ENCODE measurements around the gene RHOA. TPM values are rescaled to one million over a fixed set of nuclear protein-coding genes. Genes with fewer than 3 reads are reported as not detected.

The RHOA gene
- total and polyA plus RNA-seq, 10 donors: 226 to 693 (median 481) TPM

DNA sequence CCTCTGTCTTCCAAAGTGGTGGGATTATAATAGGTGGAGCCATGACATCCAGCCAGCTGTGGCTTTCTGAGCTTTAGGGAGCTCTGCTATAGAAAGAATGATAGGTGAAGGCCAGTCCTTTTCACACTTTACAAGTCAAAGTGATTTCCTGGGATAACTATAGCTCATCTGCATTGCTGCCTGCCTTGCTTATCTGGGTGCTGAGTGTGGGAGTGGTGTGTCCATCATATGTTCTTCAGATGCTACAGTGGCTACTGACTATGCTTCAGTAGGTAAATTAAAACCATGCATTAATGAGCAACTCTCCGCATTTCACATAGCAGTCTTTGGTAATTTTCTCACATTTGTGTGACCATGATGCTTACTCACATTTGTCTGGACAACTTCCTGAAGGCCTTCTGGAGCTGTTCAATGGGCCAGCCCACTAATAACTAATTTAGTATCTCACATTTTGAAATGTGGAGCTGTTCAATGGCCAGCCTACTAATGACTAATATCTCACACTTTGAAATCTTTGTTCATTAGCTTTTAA lies 23.4 kb downstream of the RHOA start:
- Histone ChIP-seq H3K27ac (peak overlapping the region in 2 of 8 donors; percentile 55 to 81), H3K4me3 (no peak overlapping the region), H3K27me3 (replicated peaks in 1 of 7) (no peaks in the 10 kb centered on the region), H3K4me1 (peaks cover 21 to 100% (median 94%) of the 10 kb centered on the region in 6 donors), H3K36me3 (peaks cover 0 to 29% (median 2%) of the 10 kb centered on the region in 6 donors), H3K9me3 (no peaks in the 10 kb centered on the region)
- DNase-seq: no peak
- 77 to 100% (median 88%) methylated on average over 1 of the region's 1 CpG for WGBS, 5 donors
- intact Hi-C loops (cut with DNase I; ENCODE audit: low total_unique reads): no loop called here
- TF ChIP-seq POLR2A (IDR thresholded peaks at IDR 0.05) (no peak), POLR2AphosphoS5 (IDR thresholded peaks at IDR 0.05) (no peak)
- TF ChIP-seq, protein P1, sequence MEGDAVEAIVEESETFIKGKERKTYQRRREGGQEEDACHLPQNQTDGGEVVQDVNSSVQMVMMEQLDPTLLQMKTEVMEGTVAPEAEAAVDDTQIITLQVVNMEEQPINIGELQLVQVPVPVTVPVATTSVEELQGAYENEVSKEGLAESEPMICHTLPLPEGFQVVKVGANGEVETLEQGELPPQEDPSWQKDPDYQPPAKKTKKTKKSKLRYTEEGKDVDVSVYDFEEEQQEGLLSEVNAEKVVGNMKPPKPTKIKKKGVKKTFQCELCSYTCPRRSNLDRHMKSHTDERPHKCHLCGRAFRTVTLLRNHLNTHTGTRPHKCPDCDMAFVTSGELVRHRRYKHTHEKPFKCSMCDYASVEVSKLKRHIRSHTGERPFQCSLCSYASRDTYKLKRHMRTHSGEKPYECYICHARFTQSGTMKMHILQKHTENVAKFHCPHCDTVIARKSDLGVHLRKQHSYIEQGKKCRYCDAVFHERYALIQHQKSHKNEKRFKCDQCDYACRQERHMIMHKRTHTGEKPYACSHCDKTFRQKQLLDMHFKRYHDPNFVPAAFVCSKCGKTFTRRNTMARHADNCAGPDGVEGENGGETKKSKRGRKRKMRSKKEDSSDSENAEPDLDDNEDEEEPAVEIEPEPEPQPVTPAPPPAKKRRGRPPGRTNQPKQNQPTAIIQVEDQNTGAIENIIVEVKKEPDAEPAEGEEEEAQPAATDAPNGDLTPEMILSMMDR (IDR thresholded peaks at IDR 0.05 in 8 of 11, conservative IDR thresholded peaks at IDR 0.05 in 3 of 11): no peak

DNA sequence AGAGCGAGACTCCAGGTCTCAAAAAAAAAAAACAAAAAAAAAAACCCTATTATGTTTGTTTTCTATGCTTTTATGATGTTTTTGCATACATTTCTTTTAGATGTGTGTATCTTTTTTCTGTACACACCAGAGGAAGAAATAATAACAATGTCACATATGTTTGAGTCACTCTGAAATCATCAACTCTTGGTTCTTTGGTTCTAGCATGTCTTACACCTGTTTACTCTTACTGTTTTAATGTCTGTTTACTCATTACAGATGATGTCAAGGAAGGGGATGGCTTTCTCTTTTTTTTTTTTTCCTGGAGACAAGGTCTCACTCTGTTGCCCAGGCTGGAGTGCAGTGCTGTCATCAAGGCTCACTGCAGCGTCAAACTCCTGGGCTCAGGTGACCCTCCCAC lies 24.1 kb downstream of the RHOA start:
- H3K4me1 ChIP-seq: peaks cover 22 to 100% (median 94%) of the 10 kb centered on the region in 6 donors
- no peaks in the 10 kb centered on the region for H3K9me3 ChIP-seq
- TF ChIP-seq, protein P1 (IDR thresholded peaks at IDR 0.05 in 8 of 11, conservative IDR thresholded peaks at IDR 0.05 in 3 of 11): no peak
- TF ChIP-seq POLR2A (IDR thresholded peaks at IDR 0.05) (no peak), POLR2AphosphoS5 (IDR thresholded peaks at IDR 0.05) (no peak)
- H3K4me3 ChIP-seq: no peak overlapping the region
- peak overlapping the region in 4 of 8 donors; percentile 7 to 81 (median 33) for H3K27ac ChIP-seq
- no peak for DNase-seq
- 79 to 92% (median 82%) methylated on average over 2 of the region's 2 CpGs for WGBS, 5 donors
- H3K27me3 ChIP-seq (replicated peaks in 1 of 7): no peaks in the 10 kb centered on the region
- H3K36me3 ChIP-seq: peaks cover 0 to 29% (median 2%) of the 10 kb centered on the region in 6 donors
- intact Hi-C loops (cut with DNase I; ENCODE audit: low total_unique reads): no loop called here

DNA sequence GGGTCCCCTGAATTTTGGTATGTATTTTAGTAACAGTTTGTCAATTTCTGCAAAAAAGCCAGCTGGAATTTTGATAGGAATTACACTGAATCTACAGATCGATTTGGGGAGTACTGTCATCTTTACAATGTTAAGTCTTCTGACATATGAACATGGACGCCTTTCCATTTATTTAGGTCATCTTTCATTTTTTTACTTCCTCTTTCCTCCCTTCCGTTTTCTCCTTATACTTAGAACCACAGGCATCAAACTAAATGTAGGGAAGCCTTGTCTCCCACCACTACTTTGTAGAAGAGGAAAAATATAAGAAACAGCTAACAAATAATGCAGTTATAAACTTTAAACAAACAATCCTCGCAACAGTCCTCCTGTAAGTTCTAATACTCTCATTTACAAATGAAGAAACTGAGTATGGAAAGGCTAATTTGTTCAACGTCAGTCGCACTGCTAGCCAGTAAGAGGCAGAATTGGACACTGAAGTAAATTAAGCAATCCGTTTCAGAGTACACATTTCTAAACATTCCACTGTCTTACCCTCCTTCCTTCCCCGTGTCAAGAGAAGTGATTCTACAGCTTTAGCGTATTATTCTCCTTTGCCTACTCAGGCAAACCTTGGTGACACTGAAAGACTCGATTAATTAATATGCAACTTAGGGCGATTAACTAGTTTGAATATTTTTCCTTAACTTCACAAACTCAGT lies 25.6 kb downstream of the RHOA start:
- DNase-seq: no peak
- Histone ChIP-seq H3K9me3 (no peaks in the 10 kb centered on the region), H3K27me3 (replicated peaks in 1 of 7) (no peaks in the 10 kb centered on the region), H3K4me1 (peaks cover 20 to 100% (median 93%) of the 10 kb centered on the region in 6 donors), H3K36me3 (peaks cover 0 to 20% (median 2%) of the 10 kb centered on the region in 6 donors), H3K27ac (peak overlapping the region in 7 of 8 donors; percentile 46 to 83 (median 74)), H3K4me3 (peak overlapping the region in 1 of 8 donors; percentile 6)
- 37 to 47% (median 44%) methylated on average over 11 of the region's 11 CpGs for WGBS, 5 donors
- no peak for TF ChIP-seq POLR2AphosphoS5 (IDR thresholded peaks at IDR 0.05)
- TF ChIP-seq, protein P1 (IDR thresholded peaks at IDR 0.05 in 8 of 11, conservative IDR thresholded peaks at IDR 0.05 in 3 of 11): no peak
- TF ChIP-seq POLR2A (IDR thresholded peaks at IDR 0.05): no peak
- intact Hi-C loops (cut with DNase I; ENCODE audit: low total_unique reads): no loop called here

DNA sequence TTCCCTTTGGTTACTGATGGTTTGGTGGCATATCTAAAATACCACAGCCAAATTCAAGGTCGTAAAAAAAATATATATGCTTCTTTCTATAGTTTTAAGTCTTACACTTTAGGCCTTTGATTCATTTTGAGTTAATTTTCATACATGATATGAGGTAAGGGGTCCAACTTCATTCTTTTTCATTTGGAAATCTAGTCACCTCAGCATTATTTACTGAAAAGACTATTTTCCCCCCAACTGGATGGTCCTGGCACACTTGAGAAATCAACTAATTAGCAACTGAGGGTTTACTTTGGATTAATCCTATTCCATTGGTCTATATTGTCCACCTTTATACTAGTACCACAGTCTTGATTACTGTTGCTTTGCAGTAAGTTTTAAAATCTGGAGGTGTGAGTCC lies 26.2 kb downstream of the RHOA start:
- Histone ChIP-seq H3K4me3 (peak overlapping the region in 1 of 8 donors; percentile 6), H3K9me3 (no peaks in the 10 kb centered on the region), H3K27ac (peak overlapping the region in 7 of 8 donors; percentile 46 to 83 (median 74)), H3K4me1 (peaks cover 20 to 100% (median 95%) of the 10 kb centered on the region in 6 donors), H3K36me3 (peaks cover 0 to 20% (median 2%) of the 10 kb centered on the region in 6 donors), H3K27me3 (replicated peaks in 1 of 7) (no peaks in the 10 kb centered on the region)
- TF ChIP-seq, protein P1 (IDR thresholded peaks at IDR 0.05 in 8 of 11, conservative IDR thresholded peaks at IDR 0.05 in 3 of 11): no peak
- 88 to 100% (median 98%) methylated on average over 1 of the region's 1 CpG for WGBS, 5 donors
- DNase-seq: no peak
- intact Hi-C loops (cut with DNase I; ENCODE audit: low total_unique reads): no loop called here

Data from spleen (tissue), 11 donors.